Right atrium auricular region (tissue), 2 donors: Measurements from ENCODE around the gene TEX36. TPM values are rescaled to one million over a fixed set of nuclear protein-coding genes. Genes with fewer than 3 reads are reported as not detected.
"Not testable (repeated sequence)": the region's sequence is repeated elsewhere in the genome, so short reads cannot be mapped to it uniquely, and the experiment has no call there.

Experiments
- DNase-seq: peaks from one replicate; pipeline ENCODE4 v3.0.0-alpha.2; 2019; ENCODE audit warnings: low spot score
- H3K27ac ChIP-seq, 2 donors: fragments of 200-600 bp; sonication (generic); 1 replicate in 1 of 2; 2 replicates in 1 of 2; pipeline ENCODE4 v1.5.1; 2016 to 2019
- H3K27me3 ChIP-seq, 2 donors: fragments of 200-600 bp; sonication (generic); one replicate each; pipeline versions ENCODE4 v1.5.1 to v1.6.0; 2017 to 2019
- H3K36me3 ChIP-seq: fragments of 200-600 bp; sonication (generic); one replicate; pipeline ENCODE4 v1.5.1; 2016
- H3K4me1 ChIP-seq, 2 donors: fragments of 200-600 bp; sonication (generic); one replicate each; pipeline versions ENCODE4 v1.5.1 to v1.6.0; 2017 to 2019
- H3K4me3 ChIP-seq, 2 donors: fragments of 200-600 bp; sonication (generic); 1 replicate in 1 of 2; 2 replicates in 1 of 2; pipeline ENCODE4 v1.5.1; 2017 to 2019; ENCODE audit warnings: mild to moderate bottlenecking in 1 of 2, moderate library complexity in 1 of 2
- H3K9me3 ChIP-seq, 2 donors: fragments of 200-600 bp; sonication (generic); one replicate each; pipeline ENCODE4 v1.5.1; 2019
- CTCF ChIP-seq, 2 donors: fragments of 200-600 bp; sonication (generic); IDR thresholded peaks; one replicate each; pipeline ENCODE4 v1.5.1; 2019; ENCODE audit warnings: antibody characterized with exemption in 2 of 2
- total RNA-seq, 2 donors: library from RNA; depleted of rRNA; stranded (reverse); fragments of >200 nt; gene quantifications; one replicate each; pipeline ENCODE4 v1.1.0, GENCODE V29; 2016

TEX36 gene
- total RNA-seq, 2 donors from 2014 or later = not detected

GRCh38 chr10:125661941-125662515 lies 20.9 kb downstream of the TEX36 start:
- Histone ChIP-seq H3K27ac (no peak overlapping the region), H3K4me3 (no peak overlapping the region), H3K4me1 (no peaks in the 10 kb centered on the region), H3K27me3 (no peaks in the 10 kb centered on the region), H3K36me3 (no peaks in the 10 kb centered on the region), H3K9me3 (no peaks in the 10 kb centered on the region)
- no peak for DNase-seq
- TF ChIP-seq CTCF (IDR thresholded peaks at IDR 0.05) = no peak

GRCh38 chr10:125661431-125661940 lies 21.5 kb downstream of the TEX36 start:
- no peak for TF ChIP-seq CTCF (IDR thresholded peaks at IDR 0.05)
- Histone ChIP-seq H3K27ac (no peak overlapping the region), H3K27me3 (no peaks in the 10 kb centered on the region), H3K4me1 (no peaks in the 10 kb centered on the region), H3K9me3 (no peaks in the 10 kb centered on the region), H3K4me3 (no peak overlapping the region), H3K36me3 (no peaks in the 10 kb centered on the region)
- no peak for DNase-seq

GRCh38 chr10:125659071-125659470 lies 23.9 kb downstream of the TEX36 start:
- TF ChIP-seq CTCF (IDR thresholded peaks at IDR 0.05) = no peak
- Histone ChIP-seq H3K27me3 (no peaks in the 10 kb centered on the region), H3K9me3 (no peaks in the 10 kb centered on the region), H3K36me3 (no peaks in the 10 kb centered on the region), H3K27ac (no peak overlapping the region), H3K4me1 (no peaks in the 10 kb centered on the region), H3K4me3 (no peak overlapping the region)
- no peak for DNase-seq

GRCh38 chr10:125656523-125656922 lies 26.4 kb downstream of the TEX36 start:
- H3K4me1 ChIP-seq = no peaks in the 10 kb centered on the region
- no peaks in the 10 kb centered on the region for H3K27me3 ChIP-seq
- H3K36me3 ChIP-seq = no peaks in the 10 kb centered on the region
- H3K4me3 ChIP-seq = no peak overlapping the region
- no peak for TF ChIP-seq CTCF (IDR thresholded peaks at IDR 0.05)
- H3K9me3 ChIP-seq = no peaks in the 10 kb centered on the region
- no peak overlapping the region for H3K27ac ChIP-seq
- no peak for DNase-seq

- not testable (repeated sequence) for H3K27me3 ChIP-seq, H3K4me1 ChIP-seq, DNase-seq, H3K4me3 ChIP-seq, H3K36me3 ChIP-seq, H3K9me3 ChIP-seq, H3K27ac ChIP-seq
These were observed 29.9 kb downstream of the TEX36 start for GRCh38 chr10:125653113-125653512.

GRCh38 chr10:125646311-125646710 lies 36.7 kb downstream of the TEX36 start:
- no peak for TF ChIP-seq CTCF (IDR thresholded peaks at IDR 0.05)
- no peaks in the 10 kb centered on the region for H3K36me3 ChIP-seq
- no peaks in the 10 kb centered on the region for H3K4me1 ChIP-seq
- no peak for DNase-seq
- no peaks in the 10 kb centered on the region for H3K27me3 ChIP-seq
- peaks cover 0 to 10% of the 10 kb centered on the region in 2 donors for H3K9me3 ChIP-seq
- H3K4me3 ChIP-seq = no peak overlapping the region
- no peak overlapping the region for H3K27ac ChIP-seq
